Activated CD8-positive, alpha-beta T cell treated with anti-CD3 and anti-CD28 coated beads for 36 hours (primary cell): Measurements from ENCODE around the gene FBXO17. TPM values are rescaled to one million over a fixed set of nuclear protein-coding genes. Genes with fewer than 3 reads are reported as not detected.

ENCODE experiments used
- ATAC-seq: fragments of 200-7000 bp; cut with Tn5 transposase; one replicate; pipeline ENCODE4 v1.10.0; 2021; ENCODE audit warnings: mild to moderate bottlenecking, moderate library complexity
- CTCF ChIA-PET: fragments of 350-600 bp; sonication (Branson Sonifier 250); formaldehyde crosslinking; loops from one replicate; lab custom pipeline; 2021; ENCODE audit warnings: antibody characterized with exemption; lab: Charles Lee
- POLR2A ChIA-PET: fragments of 350-600 bp; sonication (Branson Sonifier 250); formaldehyde crosslinking; loops from one replicate; lab custom pipeline; 2021; ENCODE audit warnings: antibody characterized with exemption; lab: Charles Lee
- DNase-seq: peaks from one replicate; pipeline ENCODE4 v3.0.0-alpha.2; 2020
- H3K27ac Mint-ChIP-seq: one replicate; pipeline ENCODE4 v1.8.0; 2021; ENCODE audit warnings: mild to moderate bottlenecking, mixed read lengths
- H3K27me3 Mint-ChIP-seq: one replicate; pipeline ENCODE4 v1.8.0; 2021; ENCODE audit warnings: mixed read lengths
- H3K36me3 Mint-ChIP-seq: one replicate; pipeline ENCODE4 v1.8.0; 2021; ENCODE audit warnings: low read depth, mixed read lengths
- H3K4me1 Mint-ChIP-seq: one replicate; pipeline ENCODE4 v1.8.0; 2021; ENCODE audit warnings: low read depth, mixed read lengths
- H3K4me3 Mint-ChIP-seq: one replicate; pipeline ENCODE4 v1.8.0; 2021; ENCODE audit warnings: mild to moderate bottlenecking, moderate library complexity, mixed read lengths
- H3K9me3 Mint-ChIP-seq: one replicate; pipeline ENCODE4 v1.8.0; 2021; ENCODE audit warnings: mixed read lengths
- CTCF ChIP-seq: fragments of 200-600 bp; IDR thresholded peaks from one replicate; pipeline ENCODE4 v1.8.0; 2022; ENCODE audit warnings: antibody characterized with exemption, mild to moderate bottlenecking
- intact Hi-C: fragments of 100-400 bp; cut with micrococcal nuclease; formaldehyde crosslinking; loops from one replicate; pipeline ENCODE4 v1.10.0; 2022
- total RNA-seq, 2 experiments: library from RNA; stranded (reverse); gene quantifications; one replicate each; pipeline ENCODE4 v1.2.3, GENCODE V29; 2021

The FBXO17 gene
- total RNA-seq, 2 experiments from 2014 or later, result not detected

GRCh38 chr19:38913958-38914357 is 61.6 kb downstream of the FBXO17 start:
- POLR2A ChIA-PET, result interaction anchor here (0.6 kb wide), 1 partner anchor 50 kb away, joined by 4 read pairs; no protein-coding TSS in a partner anchor
- peaks cover 16% of the 10 kb centered on the region for H3K4me1 Mint-ChIP-seq
- ATAC-seq, result no peak

GRCh38 chr19:38912600-38913514 is 62.7 kb downstream of the FBXO17 start:
- H3K9me3 Mint-ChIP-seq, result no peaks in the 10 kb centered on the region
- ATAC-seq (peak; percentile 59), DNase-seq (peak; percentile 45)
- intact Hi-C loops, result no loop called here
- no peak for TF ChIP-seq CTCF
- H3K27ac Mint-ChIP-seq, result no peak overlapping the region
- no peak overlapping the region for H3K4me3 Mint-ChIP-seq
- H3K36me3 Mint-ChIP-seq, result peaks cover 11% of the 10 kb centered on the region
- ChIA-PET POLR2A (interaction anchor here (0.8 to 1.5 kb wide), 2 partner anchors 12 kb away, joined by 5 to 6 read pairs; partner anchors contain the start of gene NFKBIB), CTCF (interaction anchor here (1.3 kb wide), 1 partner anchor 17 kb away, joined by 6 read pairs; the partner anchor contains the start of genes MRPS12 and SARS2)
- no peaks in the 10 kb centered on the region for H3K27me3 Mint-ChIP-seq
- peaks cover 22% of the 10 kb centered on the region for H3K4me1 Mint-ChIP-seq

More at GRCh38 chr19:38913958-38914357, 61.6 kb downstream of the FBXO17 start:
- Mint-ChIP-seq H3K27ac (no peak overlapping the region), H3K36me3 (peaks cover 4% of the 10 kb centered on the region), H3K9me3 (no peaks in the 10 kb centered on the region), H3K4me3 (no peak overlapping the region), H3K27me3 (no peaks in the 10 kb centered on the region)
- DNase-seq, result no peak
- CTCF ChIA-PET, result interaction anchor here (1.3 kb wide), 1 partner anchor 16 kb away, joined by 6 read pairs; the partner anchor contains the start of genes MRPS12 and SARS2
- no peak for TF ChIP-seq CTCF
- intact Hi-C loops, result no loop called here

GRCh38 chr19:38911388-38912001 is 64.0 kb downstream of the FBXO17 start:
- Mint-ChIP-seq H3K27ac (no peak overlapping the region), H3K9me3 (no peaks in the 10 kb centered on the region), H3K36me3 (peaks cover 23% of the 10 kb centered on the region), H3K27me3 (no peaks in the 10 kb centered on the region), H3K4me1 (peaks cover 26% of the 10 kb centered on the region), H3K4me3 (no peak overlapping the region)
- ChIA-PET CTCF (no interaction called here), POLR2A (interaction anchor here (1.5 kb wide), 1 partner anchor 11 kb away, joined by 6 read pairs; the partner anchor contains the start of gene NFKBIB)
- no peak for ATAC-seq
- no peak for DNase-seq
- TF ChIP-seq CTCF, result no peak
- intact Hi-C loops, result no loop called here

- peaks cover 25% of the 10 kb centered on the region for H3K36me3 Mint-ChIP-seq
- H3K27me3 Mint-ChIP-seq, result no peaks in the 10 kb centered on the region
- ChIA-PET POLR2A (no interaction called here), CTCF (no interaction called here)
- no peak for ATAC-seq
- intact Hi-C loops, result no loop called here
- H3K4me3 Mint-ChIP-seq, result no peak overlapping the region
- no peaks in the 10 kb centered on the region for H3K9me3 Mint-ChIP-seq
- no peak for TF ChIP-seq CTCF
- peaks cover 26% of the 10 kb centered on the region for H3K4me1 Mint-ChIP-seq
- no peak for DNase-seq
- no peak overlapping the region for H3K27ac Mint-ChIP-seq
These were observed 65.1 kb downstream of the FBXO17 start for GRCh38 chr19:38910488-38910887.
